HEK293T (cell line): ENCODE data around the gene CAMSAP2.

Experiments used
- BHLHE40 ChIP-seq: fragments of 450-650 bp; IDR thresholded peaks from 2 replicates; pipeline ENCODE4 v1.6.1; 2016; ENCODE audit warnings: mild to moderate bottlenecking, moderate library complexity, borderline replicate concordance
- CTBP1 ChIP-seq: fragments of 450-650 bp; IDR thresholded peaks from 2 replicates; pipeline ENCODE4 v1.6.1; 2016; ENCODE audit warnings: borderline replicate concordance
- FOXA1 ChIP-seq: fragments of 450-650 bp; IDR thresholded peaks from 2 replicates; pipeline ENCODE4 v1.6.1; 2016; ENCODE audit warnings: mild to moderate bottlenecking
- FOXK2 ChIP-seq: fragments of 450-650 bp; IDR thresholded peaks from 2 replicates; pipeline ENCODE4 v1.6.1; 2016; ENCODE audit warnings: mild to moderate bottlenecking
- FOXM1 ChIP-seq: fragments of 450-650 bp; IDR thresholded peaks from 2 replicates; pipeline ENCODE4 v1.6.1; 2017; ENCODE audit warnings: mild to moderate bottlenecking, borderline replicate concordance
- NFRKB ChIP-seq: fragments of 450-650 bp; IDR thresholded peaks from 2 replicates; pipeline ENCODE4 v1.6.1; 2016; ENCODE audit warnings: mild to moderate bottlenecking, moderate library complexity
- PKNOX1 ChIP-seq: fragments of 450-650 bp; IDR thresholded peaks from 2 replicates; pipeline ENCODE4 v1.6.1; 2016
- SP1 ChIP-seq: fragments of 450-650 bp; IDR thresholded peaks from 2 replicates; pipeline ENCODE4 v1.6.1; 2017
- SUZ12 ChIP-seq: fragments of 450-650 bp; IDR thresholded peaks from 2 replicates; pipeline ENCODE4 v1.6.1; 2016; ENCODE audit warnings: mild to moderate bottlenecking

DNA sequence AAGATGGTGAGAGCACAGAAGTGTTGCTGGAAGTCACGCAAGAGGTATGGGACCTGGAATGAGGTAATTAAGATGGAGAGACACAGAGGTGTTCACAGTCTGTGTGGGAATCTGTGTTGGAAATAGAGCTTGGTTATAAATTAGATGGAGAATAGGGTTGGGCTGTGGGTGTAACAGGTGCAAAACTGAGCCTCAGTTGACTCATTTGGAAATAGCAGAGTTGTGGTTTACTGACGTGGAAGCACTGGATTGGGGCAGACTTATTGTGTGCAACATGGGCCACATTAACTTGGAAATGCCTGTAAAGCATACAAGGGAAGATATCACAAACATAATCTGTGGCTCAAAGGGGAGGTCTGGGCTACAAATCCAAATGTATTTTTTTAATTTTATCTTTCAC lies 13.0 kb downstream of the CAMSAP2 start:
- TF ChIP-seq PKNOX1 (no peak), FOXK2 (no peak), FOXA1 (no peak), NFRKB (no peak), FOXM1 (no peak), BHLHE40 (no peak), CTBP1 (no peak), SUZ12 (no peak), SP1 (no peak)
